ENCODE data around the gene MYO3B.
"Not testable (repeated sequence)": the region's sequence is repeated elsewhere in the genome, so short reads cannot be mapped to it uniquely, and the experiment has no call there.

Gene MYO3B

DNA sequence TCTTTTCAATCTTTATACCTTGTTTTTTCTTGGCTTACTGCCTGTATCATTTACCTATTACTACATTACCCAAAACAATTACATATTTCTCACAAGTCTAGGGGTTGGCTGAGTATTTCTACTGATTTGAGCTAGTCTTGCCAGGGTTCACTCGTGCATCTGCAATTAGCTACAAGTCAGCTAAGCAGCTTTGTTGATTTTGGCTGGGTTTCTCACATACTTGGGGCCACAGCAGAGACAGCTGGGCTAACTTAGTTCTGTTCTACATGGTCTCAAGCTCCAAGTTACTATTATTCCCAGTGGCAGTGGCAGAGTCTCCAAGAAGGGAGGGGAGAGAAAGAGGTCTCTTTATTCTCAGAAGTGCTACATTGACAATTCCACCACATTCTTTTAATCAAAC is 482.5 kb downstream of the MYO3B start:
- no peak for DNase-seq
- in situ Hi-C loops (cut with MboI; ENCODE audit: low pct_unique_long_range_greater_than_20kb, low sequenced_read_pairs): no loop called here

DNA sequence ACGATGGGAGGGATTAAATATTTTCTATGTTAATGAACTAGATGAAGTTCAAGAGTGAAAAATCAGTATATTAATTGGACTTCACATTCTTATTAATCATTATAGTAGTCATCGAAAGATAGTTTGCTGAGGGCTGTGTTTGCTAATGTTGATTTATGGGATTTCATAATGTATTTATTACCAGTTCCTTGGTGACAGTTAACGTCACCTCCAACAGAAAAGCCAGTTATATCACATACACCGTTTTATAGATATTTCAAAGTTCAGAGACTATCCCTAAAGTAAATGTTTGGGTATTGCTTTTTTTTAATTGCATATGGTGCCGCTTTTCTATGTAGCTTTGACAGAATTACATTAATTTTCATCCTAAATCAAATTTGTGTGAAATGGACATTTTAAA is 487.8 kb downstream of the MYO3B start:
- in situ Hi-C loops (cut with MboI; ENCODE audit: low pct_unique_long_range_greater_than_20kb, low sequenced_read_pairs): no loop called here
- DNase-seq: no peak

DNA sequence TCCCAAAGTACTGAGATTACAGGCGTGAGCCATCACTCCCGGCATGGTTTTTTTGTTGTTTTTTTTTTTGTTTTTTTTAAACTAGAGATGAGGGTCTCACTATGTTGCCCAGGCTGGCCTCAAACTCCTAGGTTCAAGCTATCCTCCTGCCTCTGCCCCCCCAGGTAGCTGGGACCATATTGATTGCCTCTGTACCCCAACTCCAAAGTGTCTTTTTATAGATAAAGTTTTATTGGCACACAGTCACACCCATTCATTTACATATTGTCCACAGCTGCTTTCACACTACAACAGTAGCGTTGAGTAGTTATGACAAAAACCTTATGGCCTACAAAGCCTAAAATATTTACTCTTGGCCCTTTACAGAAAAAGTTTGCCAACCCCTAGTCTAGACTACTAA is 492.0 kb downstream of the MYO3B start:
- in situ Hi-C loops (cut with MboI; ENCODE audit: low pct_unique_long_range_greater_than_20kb, low sequenced_read_pairs): no loop called here
- DNase-seq: no peak

DNA sequence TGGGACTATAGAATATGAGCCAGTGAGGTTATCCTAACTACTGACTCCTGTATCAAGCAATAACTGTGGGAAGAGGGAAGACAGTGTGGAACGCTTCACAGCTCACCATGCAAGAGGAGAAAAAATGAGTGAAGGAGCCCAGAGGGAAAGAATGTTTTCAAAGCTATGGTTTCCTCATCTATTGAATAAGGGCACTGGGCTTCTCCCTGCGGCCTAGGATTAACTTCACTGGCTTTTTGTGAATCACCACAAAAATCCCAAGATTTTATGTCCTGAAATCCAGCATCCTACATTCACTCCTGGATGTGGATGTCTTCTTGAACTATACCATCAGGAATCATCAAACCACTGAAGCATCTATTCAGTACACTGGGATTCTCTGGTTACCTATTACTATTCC is 492.7 kb downstream of the MYO3B start:
- in situ Hi-C loops (cut with MboI; ENCODE audit: low pct_unique_long_range_greater_than_20kb, low sequenced_read_pairs): no loop called here
- no peak for DNase-seq

DNA sequence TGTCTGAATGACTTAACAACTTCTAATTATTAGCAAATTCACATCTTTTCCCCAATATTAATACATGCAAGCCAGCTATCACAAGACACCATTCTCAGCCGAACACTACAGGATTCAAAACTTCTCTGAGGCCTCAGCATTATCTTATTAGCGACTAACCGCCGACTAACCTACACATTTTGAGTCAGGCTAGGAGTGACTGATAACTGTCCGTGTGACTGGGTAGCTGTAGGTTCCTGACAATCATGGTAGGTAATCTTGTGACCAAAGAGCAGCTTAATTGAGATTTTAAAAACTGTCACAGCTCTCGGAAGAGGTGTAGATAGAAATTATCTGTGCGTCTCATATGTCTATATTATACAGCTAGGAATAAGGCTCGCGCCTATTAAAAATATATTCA is 493.1 kb downstream of the MYO3B start:
- in situ Hi-C loops (cut with MboI; ENCODE audit: low pct_unique_long_range_greater_than_20kb, low sequenced_read_pairs): no loop called here
- DNase-seq: no peak

DNA sequence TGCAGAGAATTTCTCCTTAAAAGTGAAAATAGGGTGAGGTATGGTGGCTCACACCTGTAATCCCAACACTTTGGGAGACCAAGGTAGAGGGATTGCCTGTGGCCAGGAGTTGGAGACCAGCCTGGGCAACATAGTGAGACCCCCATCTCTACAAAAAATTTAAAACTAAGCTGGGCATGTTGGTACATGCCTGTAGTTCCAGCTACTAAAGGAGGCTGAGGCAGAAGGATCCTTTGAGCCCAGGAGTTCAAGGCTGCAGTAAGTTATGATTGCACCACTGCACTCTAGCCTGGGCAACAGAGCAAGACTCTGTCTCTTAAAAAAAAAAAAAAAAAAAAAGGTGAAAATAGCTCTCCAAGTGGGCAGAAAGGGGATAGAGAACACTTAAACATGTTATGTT is 496.3 kb downstream of the MYO3B start:
- in situ Hi-C loops (cut with MboI; ENCODE audit: low pct_unique_long_range_greater_than_20kb, low sequenced_read_pairs); DNase-seq: not testable (repeated sequence)

DNA sequence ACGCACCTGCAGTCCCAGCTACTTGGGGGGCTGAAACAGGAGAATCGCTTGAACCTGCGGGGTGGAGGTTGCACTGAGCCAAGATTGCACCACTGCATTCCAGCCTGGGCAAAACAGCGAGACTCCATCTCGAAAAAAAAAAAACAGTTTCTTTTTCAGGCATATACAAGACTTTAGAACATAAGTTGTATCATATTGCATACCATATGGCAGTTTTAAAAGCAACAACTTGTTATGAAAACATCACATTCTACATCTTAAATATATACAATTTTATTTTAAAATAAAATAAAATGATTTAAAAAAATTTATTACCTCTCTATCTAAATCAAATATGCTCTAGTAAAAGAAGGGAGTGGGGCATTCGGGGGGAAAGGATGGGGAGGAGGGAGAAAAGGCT is 497.8 kb downstream of the MYO3B start:
- no peak for DNase-seq
- in situ Hi-C loops (cut with MboI; ENCODE audit: low pct_unique_long_range_greater_than_20kb, low sequenced_read_pairs): no loop called here

DNA sequence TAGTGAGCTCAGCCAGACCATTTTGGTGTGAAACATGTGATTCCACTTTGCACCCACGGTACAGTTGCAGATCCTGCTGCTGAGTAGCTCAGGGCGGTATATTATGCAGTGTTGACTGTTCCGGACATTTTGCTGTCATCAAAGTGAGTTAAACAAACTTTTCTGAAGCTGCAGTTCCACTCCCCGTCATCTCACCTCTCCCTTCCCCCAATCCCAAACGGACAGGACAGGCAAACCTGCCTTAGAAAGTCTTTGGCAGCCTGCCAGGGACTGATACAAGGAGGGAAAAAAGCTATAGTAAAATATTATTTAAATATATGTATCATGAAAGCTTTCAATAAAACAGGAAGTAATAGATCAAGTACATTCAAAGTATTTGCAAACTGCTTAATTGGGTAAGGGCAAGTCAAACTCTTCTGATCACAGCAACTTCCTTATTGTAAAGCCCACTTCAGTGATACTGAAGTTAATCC is 501.7 kb downstream of the MYO3B start:
- DNase-seq: no peak
- in situ Hi-C loops (cut with MboI; ENCODE audit: low pct_unique_long_range_greater_than_20kb, low sequenced_read_pairs): no loop called here

DNA sequence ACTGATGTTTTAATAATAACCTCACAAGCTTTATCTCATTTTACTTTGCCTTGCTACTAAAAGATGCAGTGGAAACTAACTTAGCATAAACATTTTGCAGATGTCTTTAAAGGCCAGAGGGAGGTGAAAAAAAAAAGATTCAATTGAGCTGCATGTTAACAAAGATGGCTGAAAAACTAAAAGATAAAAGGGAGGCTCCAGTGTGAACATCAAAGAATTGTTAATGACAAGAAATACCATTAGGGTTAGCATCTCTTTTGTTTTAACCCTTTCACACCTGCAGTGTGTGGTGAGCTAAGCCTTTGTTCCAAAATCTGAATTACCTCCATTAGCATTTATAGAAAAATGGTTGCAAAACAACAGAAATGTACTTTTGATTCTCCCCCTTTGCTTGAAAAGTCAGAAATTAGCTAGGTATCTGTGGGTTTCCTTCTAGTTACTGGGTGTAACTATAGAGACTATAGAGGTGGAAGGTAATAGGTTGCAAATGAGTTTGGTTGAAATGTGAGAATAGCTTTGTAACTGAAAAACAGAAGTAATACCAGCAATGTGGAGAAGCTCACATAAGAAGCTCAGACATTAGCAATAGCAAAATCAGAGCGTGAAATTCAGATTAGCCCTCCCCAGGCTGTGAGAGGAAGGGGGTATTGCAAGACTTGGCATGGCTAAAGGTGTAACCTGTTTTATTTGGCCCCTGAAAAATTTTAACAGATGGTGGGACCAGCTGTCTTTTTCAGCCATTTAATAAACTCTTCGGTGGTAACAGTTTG is 502.4 kb downstream of the MYO3B start:
- in situ Hi-C loops (cut with MboI; ENCODE audit: low pct_unique_long_range_greater_than_20kb, low sequenced_read_pairs): no loop called here
- no peak for DNase-seq

DNA sequence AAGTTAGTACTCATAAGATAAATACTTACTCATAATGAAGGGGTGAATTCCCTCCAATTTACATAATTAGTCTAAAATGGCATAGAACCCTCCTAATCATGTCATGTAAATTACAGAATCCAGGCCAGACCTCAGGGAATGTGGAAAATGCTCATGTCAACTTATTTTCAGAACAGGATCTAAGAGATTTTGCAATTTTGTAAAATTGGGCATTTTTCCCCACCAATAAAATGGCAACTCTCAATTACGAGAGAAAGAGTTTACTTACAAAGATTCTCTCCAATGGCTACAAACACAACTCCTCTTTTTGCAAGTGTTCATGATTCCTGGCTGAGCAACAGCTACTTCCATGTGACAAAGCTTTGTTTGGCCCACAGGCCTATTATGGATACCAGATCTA is 503.4 kb downstream of the MYO3B start:
- DNase-seq: no peak
- in situ Hi-C loops (cut with MboI; ENCODE audit: low pct_unique_long_range_greater_than_20kb, low sequenced_read_pairs): no loop called here

DNA sequence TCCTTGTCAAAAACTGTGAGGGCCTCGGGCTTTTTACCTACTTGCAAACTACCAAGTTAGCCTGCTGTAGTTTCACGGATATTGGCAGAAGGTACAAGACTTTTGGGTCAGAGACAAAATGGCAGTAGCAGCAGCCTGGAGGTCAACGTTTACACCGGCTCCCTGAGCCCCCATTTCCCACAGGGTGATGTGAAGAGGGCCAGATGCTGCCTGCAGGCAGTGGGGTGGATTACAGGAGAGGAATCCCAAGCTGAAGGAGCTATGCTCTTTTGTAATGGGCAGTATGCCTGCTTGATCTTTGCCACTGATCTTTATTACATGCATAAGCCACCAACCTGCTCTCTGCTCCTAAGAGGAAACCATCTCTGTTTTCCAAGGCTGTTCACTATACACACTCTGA is 507.6 kb downstream of the MYO3B start:
- in situ Hi-C loops (cut with MboI; ENCODE audit: low pct_unique_long_range_greater_than_20kb, low sequenced_read_pairs): no loop called here
- DNase-seq: no peak

DNA sequence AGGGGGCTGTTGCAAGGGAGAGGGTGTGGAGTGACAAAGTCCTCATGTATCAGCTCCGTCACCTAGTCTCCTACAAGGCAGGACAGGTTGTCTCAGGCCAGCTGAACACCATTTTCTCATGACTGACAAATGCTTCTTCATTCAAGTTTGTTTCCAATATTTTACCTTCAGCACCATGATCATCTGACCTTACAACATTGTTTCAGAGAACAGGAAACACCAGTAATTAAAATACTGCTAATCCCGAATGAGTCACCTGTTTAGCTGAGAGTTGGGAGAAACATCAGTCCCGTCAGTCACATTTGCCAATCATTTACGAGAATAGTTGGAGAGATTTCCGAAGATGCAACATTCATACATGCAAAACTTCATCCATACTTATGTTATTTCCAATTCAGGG is 511.5 kb downstream of the MYO3B start:
- no peak for DNase-seq
- in situ Hi-C loops (cut with MboI; ENCODE audit: low pct_unique_long_range_greater_than_20kb, low sequenced_read_pairs): no loop called here

DNA sequence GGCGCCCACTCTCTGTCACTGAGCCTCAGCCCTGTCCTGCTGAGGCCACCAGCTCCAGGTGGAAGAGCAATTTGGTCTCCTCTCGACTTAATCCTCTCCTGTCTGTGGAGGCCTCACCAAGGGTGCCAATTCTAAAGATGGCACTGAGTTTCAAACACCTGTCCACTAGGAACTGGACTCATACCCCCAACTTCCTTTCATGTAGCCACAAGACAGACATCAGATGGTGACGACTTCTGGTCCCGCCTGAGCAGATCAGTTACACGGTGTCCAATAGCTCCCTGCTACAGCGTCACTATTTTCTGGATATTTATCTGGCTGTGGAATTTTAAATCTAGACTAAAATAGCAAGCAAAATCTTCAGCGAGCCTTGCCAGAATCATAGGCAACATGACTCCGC is 512.7 kb downstream of the MYO3B start:
- in situ Hi-C loops (cut with MboI; ENCODE audit: low pct_unique_long_range_greater_than_20kb, low sequenced_read_pairs): no loop called here
- no peak for DNase-seq

DNA sequence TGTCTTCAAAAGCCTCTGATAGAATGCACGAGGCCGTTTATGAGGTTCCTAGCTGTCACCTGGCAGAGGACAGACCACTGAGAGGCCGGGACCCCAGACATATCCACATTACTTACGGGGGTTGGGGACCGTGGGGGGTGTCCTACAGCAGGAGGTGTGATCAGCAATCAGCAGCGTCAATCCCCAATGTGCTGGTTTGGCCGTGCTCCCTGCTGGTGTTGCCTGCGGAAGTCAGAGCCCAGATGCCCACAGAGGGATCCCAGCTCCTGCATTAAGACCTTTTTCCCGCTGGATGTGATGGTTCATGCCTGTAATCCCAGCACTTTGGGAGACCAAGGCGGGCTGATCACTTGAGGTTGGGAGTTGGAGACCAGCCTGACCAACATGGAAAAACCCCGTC is 516.4 kb downstream of the MYO3B start:
- in situ Hi-C loops (cut with MboI; ENCODE audit: low pct_unique_long_range_greater_than_20kb, low sequenced_read_pairs): no loop called here
- DNase-seq: no peak

DNA sequence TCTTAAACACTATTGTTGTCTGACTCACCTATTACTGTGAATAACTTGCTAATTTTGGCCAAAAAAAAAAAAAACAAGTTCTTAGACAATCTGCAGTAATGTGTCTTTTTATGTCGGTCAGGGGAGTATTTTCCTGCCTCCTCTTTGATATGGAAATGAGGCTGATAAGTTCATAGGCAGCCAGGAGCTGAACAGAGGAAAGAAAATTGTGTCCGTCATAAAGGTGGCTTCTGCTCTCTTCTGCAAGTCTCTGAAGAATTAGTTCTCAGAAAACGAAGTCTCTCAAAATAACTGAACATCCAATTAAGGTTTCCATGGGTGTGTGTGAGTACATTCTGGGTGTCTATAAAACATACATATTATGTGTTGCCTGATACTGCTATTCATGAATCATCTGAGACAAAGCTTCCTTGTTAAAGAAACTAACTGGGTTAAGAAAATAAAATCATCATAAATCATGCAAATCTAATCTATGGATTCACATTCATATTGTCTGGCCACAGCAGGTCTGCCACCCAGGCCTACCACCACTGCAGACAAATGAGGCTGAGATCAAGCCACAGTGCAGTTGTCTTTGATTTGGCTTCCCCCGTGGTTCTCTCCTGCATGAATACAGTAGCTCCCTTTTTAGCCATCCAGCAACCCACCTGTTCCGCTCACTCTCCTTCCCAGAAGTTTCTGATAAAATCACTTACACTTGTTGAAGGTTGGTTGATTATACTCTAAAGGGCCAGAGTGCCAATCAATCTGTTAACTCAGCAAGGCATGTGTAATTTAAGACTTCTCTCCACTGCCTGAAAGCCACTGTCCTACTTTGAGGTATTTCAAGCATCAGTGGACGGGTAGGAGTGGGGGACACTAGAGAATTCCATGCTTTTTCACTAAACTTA is 517.8 kb downstream of the MYO3B start:
- no peak for DNase-seq
- in situ Hi-C loops (cut with MboI; ENCODE audit: low pct_unique_long_range_greater_than_20kb, low sequenced_read_pairs): no loop called here

DNA sequence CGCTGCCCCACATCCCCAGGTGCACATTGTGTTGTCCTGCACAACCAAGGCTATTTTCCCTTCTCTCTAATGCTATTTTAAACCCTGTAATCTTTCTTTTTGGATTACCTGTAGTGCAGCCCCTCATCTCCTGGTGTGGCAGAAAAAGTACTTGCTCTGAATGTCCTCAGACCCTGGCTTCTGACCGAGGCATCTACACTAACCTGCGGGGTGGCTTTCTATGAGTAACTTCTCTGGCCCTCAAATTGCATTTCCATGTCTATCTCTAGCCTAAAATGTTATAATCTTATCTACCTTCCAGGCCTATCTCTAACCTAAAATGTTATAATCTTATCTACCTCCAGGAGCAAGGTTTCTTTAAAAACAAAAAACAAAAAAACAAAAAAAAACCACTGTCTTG is 519.0 kb downstream of the MYO3B start:
- no peak for DNase-seq
- in situ Hi-C loops (cut with MboI; ENCODE audit: low pct_unique_long_range_greater_than_20kb, low sequenced_read_pairs): no loop called here

DNA sequence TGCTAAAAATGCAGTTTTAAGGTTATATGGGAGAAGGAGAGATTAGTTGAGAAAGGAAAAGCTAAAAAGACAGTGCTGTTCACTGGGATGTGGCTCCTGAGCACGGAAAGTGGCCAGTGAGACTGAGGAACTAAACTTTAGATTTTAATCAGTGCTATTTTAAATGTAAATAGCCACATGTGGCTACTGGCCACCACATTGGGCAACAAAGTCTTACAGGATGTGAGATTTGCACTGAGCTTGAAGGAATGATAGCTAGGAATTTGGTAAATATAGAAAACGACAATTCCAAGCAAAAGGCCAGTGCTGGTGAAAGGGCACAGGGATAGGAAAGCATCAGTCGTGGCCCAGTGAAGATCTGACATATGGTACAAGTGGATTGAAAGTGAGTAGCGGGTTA is 523.1 kb downstream of the MYO3B start:
- in situ Hi-C loops (cut with MboI; ENCODE audit: low pct_unique_long_range_greater_than_20kb, low sequenced_read_pairs): no loop called here
- DNase-seq: no peak

DNA sequence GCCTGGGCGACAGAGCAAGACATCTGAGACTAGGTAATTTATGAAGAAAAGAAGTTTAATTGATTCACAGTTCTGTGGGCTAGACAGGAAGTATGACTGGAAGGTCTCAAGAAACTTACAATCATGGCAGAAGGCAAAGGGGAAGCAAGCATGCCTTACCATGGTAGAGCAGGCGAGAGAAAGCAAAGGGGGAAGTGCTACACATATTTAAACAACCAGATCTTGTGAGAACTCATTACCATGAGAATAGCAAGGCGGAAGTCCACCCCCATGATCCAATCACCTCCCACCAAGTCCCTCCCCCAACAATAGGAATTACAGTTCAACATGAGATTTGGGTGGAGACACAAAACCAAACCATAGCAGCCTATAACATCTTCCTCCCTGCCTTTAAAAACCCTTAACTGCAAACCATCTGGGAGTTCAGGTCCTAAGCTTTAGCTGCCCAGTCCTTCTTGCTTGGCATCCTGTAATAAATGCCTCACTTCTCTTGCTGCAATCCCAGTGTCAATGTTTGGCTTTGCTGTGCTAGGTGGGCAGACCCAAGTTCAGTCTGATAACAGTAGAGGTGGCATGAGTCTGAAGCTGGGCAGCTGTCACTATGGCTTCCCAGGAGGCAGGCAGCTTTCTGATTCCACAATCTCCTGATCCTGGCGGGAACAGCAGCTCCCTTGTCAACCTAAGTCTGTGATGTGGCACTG is 526.0 kb downstream of the MYO3B start:
- DNase-seq: peak; percentile 43
- in situ Hi-C loops (cut with MboI; ENCODE audit: low pct_unique_long_range_greater_than_20kb, low sequenced_read_pairs): no loop called here

Data from KBM-7 (cell line).